ENCODE results near the gene TBX3.
"Not testable (repeated sequence)": the region's sequence is repeated elsewhere in the genome, so short reads cannot be mapped to it uniquely, and the experiment has no call there.

TBX3 gene

GRCh38 chr12:114684098-114684869 is at the start of gene TBX3:
TSS of gene TBX3 (minus strand) at chr12:114684175. CDS start at chr12:114683200, 975 bp downstream.
- DNase-seq (ENCODE audit: low spot score) = peak; percentile 93

GRCh38 chr12:114732426-114733030 is 48.6 kb upstream of the TBX3 start:
- DNase-seq (ENCODE audit: low spot score) = no peak

- peak; percentile 69 for DNase-seq (ENCODE audit: low spot score)
Measured at GRCh38 chr12:114729731-114730130, 45.8 kb upstream of the TBX3 start.

- DNase-seq (ENCODE audit: low spot score) = no peak
Measured at GRCh38 chr12:114726092-114726710, 42.2 kb upstream of the TBX3 start.

- not testable (repeated sequence) for DNase-seq (ENCODE audit: low spot score)
Measured at GRCh38 chr12:114722176-114722575, 38.2 kb upstream of the TBX3 start.

- no peak for DNase-seq (ENCODE audit: low spot score)
Measured at GRCh38 chr12:114721266-114721665, 37.3 kb upstream of the TBX3 start.

- no peak for DNase-seq (ENCODE audit: low spot score)
Measured at GRCh38 chr12:114713466-114714215, 29.7 kb upstream of the TBX3 start.

- no peak for DNase-seq (ENCODE audit: low spot score)
Measured at GRCh38 chr12:114711689-114712152, 27.7 kb upstream of the TBX3 start.

- DNase-seq (ENCODE audit: low spot score) = no peak
Measured at GRCh38 chr12:114710151-114710550, 26.2 kb upstream of the TBX3 start.

GRCh38 chr12:114709112-114709511 is 25.1 kb upstream of the TBX3 start:
- no peak for DNase-seq (ENCODE audit: low spot score)

GRCh38 chr12:114708598-114708997 is 24.6 kb upstream of the TBX3 start:
- DNase-seq (ENCODE audit: low spot score) = not testable (repeated sequence)

GRCh38 chr12:114704096-114704495 is 20.1 kb upstream of the TBX3 start:
- peak; percentile 69 for DNase-seq (ENCODE audit: low spot score)

- no peak for DNase-seq (ENCODE audit: low spot score)
Measured at GRCh38 chr12:114703060-114703493, 19.1 kb upstream of the TBX3 start.

- no peak for DNase-seq (ENCODE audit: low spot score)
Measured at GRCh38 chr12:114702462-114702861, 18.5 kb upstream of the TBX3 start.

- DNase-seq (ENCODE audit: low spot score) = no peak
Measured at GRCh38 chr12:114701553-114701952, 17.6 kb upstream of the TBX3 start.

GRCh38 chr12:114701104-114701414 is 17.1 kb upstream of the TBX3 start:
- DNase-seq (ENCODE audit: low spot score) = no peak

- no peak for DNase-seq (ENCODE audit: low spot score)
Measured at GRCh38 chr12:114700392-114701103, 16.6 kb upstream of the TBX3 start.

GRCh38 chr12:114698566-114699163 is 14.7 kb upstream of the TBX3 start:
- DNase-seq (ENCODE audit: low spot score) = no peak

GRCh38 chr12:114697741-114698565 is 14.0 kb upstream of the TBX3 start:
- DNase-seq (ENCODE audit: low spot score) = no peak

GRCh38 chr12:114697243-114697716 is 13.3 kb upstream of the TBX3 start:
- no peak for DNase-seq (ENCODE audit: low spot score)

Data from AG08395 (cell line).